GM12874 (cell line): Measurements from ENCODE around the gene OR8D1.

ENCODE experiments used
- CTCF ChIP-seq: IDR thresholded peaks from 2 replicates; pipeline ENCODE4 v1.5.1; 2011; ENCODE audit warnings: low read depth, mild to moderate bottlenecking, control low read depth, low read length, moderate library complexity; ENCODE audit not compliant: insufficient read depth

The OR8D1 gene

GRCh38 chr11:124311269-124311668 lies 2.5 kb downstream of the OR8D1 start:
- no peak for TF ChIP-seq CTCF

- no peak for TF ChIP-seq CTCF
Measured at GRCh38 chr11:124310721-124311120, 3.0 kb downstream of the OR8D1 start.

GRCh38 chr11:124307093-124307492 lies 6.7 kb downstream of the OR8D1 start:
- TF ChIP-seq CTCF: no peak

- TF ChIP-seq CTCF: no peak
Measured at GRCh38 chr11:124302347-124303125, 11.2 kb downstream of the OR8D1 start.

- no peak for TF ChIP-seq CTCF
Measured at GRCh38 chr11:124301548-124301947, 12.2 kb downstream of the OR8D1 start.

GRCh38 chr11:124297921-124298320 lies 15.8 kb downstream of the OR8D1 start:
- no peak for TF ChIP-seq CTCF

GRCh38 chr11:124296016-124296415 lies 17.7 kb downstream of the OR8D1 start:
- TF ChIP-seq CTCF: no peak
